Suprapubic skin (tissue), 4 donors: ENCODE measurements around the gene ING1.

ENCODE experiments used
- CTCF ChIP-seq, 2 donors: fragments of 200-600 bp in 1 of 2; fragments of 450-650 bp in 1 of 2; sonication (generic) in 1 of 2; IDR thresholded peaks; one replicate each; pipeline ENCODE4 v1.5.1; 2016 to 2019; ENCODE audit warnings: antibody characterized with exemption in 2 of 2, mild to moderate bottlenecking in 1 of 2, moderate library complexity in 1 of 2
- POLR2A ChIP-seq, 2 donors: fragments of 450-650 bp; IDR thresholded peaks; one replicate each; pipeline ENCODE4 v1.6.1; 2017; ENCODE audit warnings: antibody characterized with exemption in 2 of 2, mild to moderate bottlenecking in 2 of 2, moderate library complexity in 2 of 2
- POLR2AphosphoS5 ChIP-seq, 3 donors: sonication (generic); formaldehyde crosslinking; IDR thresholded peaks; one replicate each; pipeline ENCODE4 v1.6.1; 2017; ENCODE audit warnings: antibody characterized with exemption in 3 of 3

DNA sequence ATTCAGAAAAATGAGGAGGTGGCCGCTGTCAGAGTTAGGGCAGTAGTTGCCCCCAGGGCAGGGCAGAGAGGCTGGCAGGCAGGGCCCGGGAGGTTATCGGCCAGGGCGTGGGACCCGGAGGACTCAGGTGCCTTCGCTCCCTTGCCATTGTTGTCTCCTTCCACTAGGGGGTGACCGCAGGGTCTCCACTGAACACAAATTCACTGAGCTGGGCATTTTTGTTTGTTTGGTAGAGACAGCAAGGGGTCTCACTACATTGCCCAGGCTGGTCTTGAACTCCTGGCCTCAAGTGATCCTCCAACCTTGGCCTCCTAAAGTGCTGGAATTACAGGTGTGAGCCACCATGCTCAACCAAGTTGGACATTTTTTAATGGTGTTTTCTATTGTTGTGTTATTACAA, 32.6 kb upstream of the ING1 start:
- TF ChIP-seq CTCF (IDR thresholded peaks at IDR 0.05): peak in 1 of 2 donors; percentile 15
- no peak for TF ChIP-seq POLR2A (IDR thresholded peaks at IDR 0.05)
- TF ChIP-seq POLR2AphosphoS5 (IDR thresholded peaks at IDR 0.05): no peak
